ENCODE measurements around the gene HCN2. TPM values are rescaled to one million over a fixed set of nuclear protein-coding genes. Genes with fewer than 3 reads are reported as not detected.

The HCN2 gene
- total RNA-seq, result 2.3 and 2.5 TPM in 2 replicates

DNA sequence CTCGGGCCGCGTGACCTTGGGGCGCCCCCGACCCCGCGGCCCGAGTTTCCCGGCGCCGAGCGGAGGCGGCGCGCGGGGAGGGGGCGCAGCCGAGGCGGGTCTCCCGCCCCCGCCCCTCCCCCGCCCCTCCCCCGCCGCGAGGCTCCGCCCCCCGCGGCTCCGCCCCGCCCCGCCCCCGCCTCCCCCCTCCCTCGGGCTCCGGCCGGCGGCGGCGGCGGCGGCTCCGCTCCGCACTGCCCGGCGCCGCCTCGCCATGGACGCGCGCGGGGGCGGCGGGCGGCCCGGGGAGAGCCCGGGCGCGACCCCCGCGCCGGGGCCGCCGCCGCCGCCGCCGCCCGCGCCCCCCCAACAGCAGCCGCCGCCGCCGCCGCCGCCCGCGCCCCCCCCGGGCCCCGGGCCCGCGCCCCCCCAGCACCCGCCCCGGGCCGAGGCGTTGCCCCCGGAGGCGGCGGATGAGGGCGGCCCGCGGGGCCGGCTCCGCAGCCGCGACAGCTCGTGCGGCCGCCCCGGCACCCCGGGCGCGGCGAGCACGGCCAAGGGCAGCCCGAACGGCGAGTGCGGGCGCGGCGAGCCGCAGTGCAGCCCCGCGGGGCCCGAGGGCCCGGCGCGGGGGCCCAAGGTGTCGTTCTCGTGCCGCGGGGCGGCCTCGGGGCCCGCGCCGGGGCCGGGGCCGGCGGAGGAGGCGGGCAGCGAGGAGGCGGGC, at the start of gene HCN2:
TSS of gene HCN2 (plus strand) at position 189 of the 703 bp plus-strand sequence. CDS start at position 254, 65 bp downstream.
- intact Hi-C loops (cut with micrococcal nuclease), result loop anchor here (1.0 to 5.0 kb wide), 2 partner anchors 72 to 90 kb away; partner anchors contain the start of gene RNF126

DNA sequence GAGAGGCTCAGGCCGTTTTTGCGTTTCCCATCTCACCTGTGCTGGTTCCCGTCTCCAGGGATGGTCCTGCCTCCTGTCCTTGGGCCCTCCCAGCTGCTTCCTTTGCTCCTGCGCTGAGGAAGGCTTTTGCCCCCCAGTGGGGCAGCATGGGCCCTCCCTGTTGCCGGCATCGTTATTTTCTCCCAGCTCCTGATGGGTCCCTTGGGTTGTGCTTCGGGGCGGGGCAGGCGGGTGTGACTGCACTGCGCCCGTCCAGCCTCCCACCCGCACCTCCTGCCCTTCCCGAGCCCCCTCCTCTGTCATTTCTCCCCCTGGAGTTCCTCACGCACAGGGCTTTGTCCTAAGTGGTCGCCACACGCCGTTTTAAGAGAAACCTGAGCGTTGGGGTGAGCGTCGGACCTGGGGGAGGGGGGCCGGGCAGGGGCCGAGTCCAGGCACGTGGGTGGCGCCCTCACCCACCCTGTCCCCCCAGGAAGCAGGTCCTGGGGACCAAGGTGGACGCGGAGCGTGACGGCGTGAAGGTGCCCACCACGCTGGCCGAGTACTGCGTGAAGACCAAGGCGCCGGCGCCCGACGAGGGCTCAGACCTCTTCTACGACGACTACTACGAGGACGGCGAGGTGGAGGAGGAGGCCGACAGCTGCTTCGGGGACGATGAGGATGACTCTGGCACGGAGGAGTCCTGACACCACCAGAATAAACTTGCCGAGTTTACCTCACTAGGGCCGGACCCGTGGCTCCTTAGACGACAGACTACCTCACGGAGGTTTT, 48.6 kb upstream of the HCN2 start:
- intact Hi-C loops (cut with micrococcal nuclease), result no loop called here

DNA sequence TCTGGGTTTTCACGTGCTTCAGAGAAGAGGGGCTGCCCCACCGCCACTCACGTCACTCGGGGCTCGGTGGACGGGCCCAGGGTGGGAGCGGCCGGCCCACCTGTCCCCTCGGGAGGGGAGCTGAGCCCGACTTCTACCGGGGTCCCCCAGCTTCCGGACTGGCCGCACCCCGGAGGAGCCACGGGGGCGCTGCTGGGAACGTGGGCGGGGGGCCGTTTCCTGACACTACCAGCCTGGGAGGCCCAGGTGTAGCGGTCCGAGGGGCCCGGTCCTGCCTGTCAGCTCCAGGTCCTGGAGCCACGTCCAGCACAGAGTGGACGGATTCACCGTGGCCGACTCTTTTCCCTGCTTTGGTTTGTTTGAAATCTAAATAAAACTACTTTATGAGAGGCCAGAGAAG, 48.0 kb upstream of the HCN2 start:
- intact Hi-C loops (cut with micrococcal nuclease), result no loop called here

DNA sequence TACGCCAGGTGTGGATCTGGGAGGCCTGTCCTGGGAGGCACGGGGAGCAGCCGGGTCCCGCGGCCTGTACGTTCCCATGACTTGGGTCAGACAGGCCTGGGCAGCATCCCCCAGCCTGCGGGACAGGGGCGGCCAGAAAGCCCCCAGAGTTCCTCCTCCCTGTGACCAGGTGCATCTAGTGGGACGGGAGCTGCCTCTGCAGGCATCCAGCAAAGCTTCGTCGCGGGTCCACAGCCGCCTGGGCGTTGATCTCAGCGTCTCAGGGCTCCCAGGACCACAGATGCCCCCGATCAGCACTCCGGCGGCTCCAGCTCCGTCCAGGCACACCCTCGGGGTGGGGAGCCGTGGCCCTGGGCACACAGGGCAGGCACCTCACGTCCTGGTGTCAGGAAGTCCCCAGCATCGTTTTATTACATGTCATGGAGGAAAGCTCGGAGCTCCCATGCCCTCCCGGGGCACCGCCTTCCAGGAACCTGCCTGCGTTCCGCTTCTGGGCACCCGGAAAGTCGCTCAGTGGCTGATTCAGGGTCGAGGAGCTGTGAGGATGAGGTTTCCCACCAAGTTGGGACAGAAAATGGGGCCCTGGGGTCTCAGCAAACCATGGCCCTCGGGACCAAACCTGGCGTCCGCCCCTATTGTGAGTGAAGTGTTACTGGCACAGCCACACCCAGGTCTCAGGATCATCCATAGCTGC, 47.4 kb upstream of the HCN2 start:
- intact Hi-C loops (cut with micrococcal nuclease), result no loop called here

DNA sequence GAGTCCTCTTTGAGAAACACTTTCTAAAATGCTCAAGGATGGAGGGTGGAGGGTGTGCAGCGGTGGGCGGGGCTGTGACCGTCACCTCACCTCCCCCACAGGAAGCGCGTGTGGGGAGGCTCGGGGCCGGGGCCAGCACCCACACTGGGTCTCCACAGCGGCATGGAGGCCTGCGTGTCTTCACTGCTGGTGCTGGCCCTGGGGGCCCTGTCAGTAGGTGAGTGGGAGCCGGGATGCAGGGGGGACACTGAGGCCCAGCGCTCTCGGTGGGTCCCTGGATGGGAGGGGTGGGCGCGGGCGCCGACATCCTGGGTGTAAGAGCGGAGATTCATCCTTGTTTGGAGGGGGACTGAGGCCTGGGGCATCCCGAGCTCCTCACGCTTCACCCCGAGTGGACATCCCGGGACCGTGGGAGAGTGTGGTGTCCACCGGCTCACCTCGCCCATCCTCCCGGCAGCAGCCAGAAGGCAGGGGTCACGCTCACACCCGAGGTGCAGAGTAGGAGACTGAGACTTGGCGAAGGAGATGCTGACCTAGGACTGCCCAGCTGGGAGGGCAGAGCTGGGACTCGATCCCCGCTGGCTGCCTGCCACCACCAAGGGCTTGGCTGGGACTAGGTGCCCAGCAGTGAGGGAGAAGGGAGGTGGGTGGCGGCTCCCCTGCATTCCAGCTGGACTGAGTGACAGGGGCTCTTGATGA, 45.6 kb upstream of the HCN2 start, which contains the start of gene GZMM:
TSS of gene GZMM (plus strand) at position 144 of the 699 bp plus-strand sequence. CDS start at position 163, 19 bp downstream.
- intact Hi-C loops (cut with micrococcal nuclease), result loop anchor here (1.0 kb wide), 2 partner anchors 12 to 33 kb away; no protein-coding TSS in a partner anchor

DNA sequence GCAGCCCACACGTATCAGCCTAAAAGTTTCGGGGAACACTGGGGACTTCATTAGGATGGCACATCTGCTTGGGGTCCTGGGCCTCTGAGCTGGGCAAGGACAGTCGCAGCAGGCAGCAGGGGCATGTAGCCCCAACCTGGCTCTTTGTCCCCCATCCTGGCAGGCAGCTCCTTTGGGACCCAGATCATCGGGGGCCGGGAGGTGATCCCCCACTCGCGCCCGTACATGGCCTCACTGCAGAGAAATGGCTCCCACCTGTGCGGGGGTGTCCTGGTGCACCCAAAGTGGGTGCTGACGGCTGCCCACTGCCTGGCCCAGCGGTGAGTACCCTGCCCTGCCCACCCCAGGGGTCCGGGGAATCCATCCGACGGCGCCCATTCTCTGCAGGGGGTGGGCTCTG, 42.6 kb upstream of the HCN2 start:
- intact Hi-C loops (cut with micrococcal nuclease), result no loop called here

DNA sequence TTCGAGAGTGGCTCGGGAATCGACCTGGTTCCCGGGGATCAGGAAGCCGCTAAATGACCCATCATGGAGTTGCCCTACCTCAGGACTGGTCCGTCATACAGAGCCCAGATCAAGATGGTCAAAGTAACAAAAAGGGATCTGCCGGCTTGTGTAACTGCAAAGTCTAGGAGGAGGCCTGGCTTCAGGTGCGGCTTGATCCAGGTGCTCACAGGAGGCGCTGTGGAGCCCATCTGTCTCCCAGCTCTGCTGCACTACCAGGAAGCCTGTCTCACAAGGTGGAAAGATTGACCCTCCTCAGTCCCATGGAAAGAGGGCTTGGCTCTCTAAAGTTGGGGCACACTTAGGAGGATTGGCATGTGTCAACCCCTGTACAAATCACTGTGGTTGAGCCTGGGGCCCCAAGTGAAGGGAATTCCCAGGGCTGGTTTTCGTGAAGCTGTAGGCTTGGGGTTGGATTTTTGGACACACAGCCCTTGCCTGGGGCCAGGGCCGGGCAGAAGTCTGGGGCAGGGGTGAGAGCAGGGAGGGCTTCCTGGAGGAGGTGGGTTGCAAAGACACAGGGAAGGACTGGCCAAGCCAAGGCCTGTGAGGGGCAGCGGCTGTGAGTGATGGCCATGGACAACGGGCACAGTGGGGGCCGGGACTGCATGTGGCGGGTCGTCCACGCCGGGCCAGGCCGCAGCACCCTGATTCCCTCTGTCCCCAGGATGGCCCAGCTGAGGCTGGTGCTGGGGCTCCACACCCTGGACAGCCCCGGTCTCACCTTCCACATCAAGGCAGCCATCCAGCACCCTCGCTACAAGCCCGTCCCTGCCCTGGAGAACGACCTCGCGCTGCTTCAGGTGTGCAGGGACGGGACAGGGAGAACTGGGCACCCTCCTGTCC, 41.6 kb upstream of the HCN2 start:
- intact Hi-C loops (cut with micrococcal nuclease), result no loop called here

DNA sequence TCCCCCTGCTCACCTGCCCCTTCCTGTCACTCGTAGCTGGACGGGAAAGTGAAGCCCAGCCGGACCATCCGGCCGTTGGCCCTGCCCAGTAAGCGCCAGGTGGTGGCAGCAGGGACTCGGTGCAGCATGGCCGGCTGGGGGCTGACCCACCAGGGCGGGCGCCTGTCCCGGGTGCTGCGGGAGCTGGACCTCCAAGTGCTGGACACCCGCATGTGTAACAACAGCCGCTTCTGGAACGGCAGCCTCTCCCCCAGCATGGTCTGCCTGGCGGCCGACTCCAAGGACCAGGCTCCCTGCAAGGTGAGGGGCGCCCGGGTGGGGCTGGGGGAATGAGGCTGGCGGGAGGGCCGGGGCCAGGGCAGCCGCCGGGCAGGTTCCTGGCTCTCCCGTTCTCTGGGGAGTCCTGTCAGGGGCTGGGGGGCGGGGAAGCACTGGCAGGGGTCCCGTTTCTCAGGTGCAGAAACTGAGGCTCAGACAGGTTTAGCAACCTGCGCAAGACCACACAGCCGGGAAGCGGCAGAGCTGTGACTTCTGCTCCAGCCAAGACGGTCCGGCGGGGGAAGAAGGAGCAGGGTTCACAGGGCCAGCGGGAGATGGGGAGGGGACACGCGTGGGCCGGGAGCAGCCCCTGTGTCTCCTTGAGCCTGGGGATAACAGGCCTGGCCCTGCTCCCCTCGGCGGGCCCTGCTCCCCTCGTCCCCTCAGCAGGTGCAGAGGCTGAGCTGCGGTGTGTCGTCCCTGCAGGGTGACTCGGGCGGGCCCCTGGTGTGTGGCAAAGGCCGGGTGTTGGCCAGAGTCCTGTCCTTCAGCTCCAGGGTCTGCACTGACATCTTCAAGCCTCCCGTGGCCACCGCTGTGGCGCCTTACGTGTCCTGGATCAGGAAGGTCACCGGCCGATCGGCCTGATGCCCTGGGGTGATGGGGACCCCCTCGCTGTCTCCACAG, 40.5 kb upstream of the HCN2 start:
- intact Hi-C loops (cut with micrococcal nuclease), result no loop called here

DNA sequence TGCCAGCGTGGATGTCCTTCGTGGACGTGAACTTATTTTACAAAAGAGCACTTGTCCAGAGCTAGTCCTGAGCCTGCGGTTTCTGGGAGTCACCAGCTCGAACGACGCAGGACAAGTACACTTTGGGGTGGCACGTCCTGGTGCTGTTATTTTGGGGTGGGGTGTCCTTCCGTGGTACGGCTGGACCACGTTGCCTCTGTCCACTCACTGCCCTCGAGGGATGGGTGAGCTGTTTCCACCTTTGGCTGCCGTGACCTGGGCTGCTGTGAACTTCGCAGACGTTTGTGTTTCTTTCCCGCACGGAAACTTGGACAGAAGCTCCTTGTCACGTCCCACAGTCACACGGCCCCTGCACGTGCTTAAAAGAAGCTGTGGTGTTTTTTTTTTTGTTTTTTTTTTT, 34.9 kb upstream of the HCN2 start:
- intact Hi-C loops (cut with micrococcal nuclease), result no loop called here

DNA sequence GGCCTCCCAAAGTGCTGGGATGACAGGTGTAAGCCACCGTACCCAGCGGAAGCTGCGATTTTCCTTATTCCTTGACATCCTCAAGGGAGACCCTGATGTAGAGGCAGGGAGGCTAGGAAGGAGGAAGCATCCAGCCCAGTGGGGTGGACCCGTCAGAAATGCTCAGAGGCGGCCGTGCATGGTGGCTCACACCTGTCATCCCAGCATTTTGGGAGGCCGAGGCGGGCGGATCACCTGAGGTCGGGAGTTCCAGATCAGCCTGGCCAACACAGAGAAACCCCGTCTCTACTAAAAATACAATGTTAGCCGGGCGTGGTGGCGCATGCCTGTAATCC, 34.2 kb upstream of the HCN2 start:
- intact Hi-C loops (cut with micrococcal nuclease), result no loop called here

DNA sequence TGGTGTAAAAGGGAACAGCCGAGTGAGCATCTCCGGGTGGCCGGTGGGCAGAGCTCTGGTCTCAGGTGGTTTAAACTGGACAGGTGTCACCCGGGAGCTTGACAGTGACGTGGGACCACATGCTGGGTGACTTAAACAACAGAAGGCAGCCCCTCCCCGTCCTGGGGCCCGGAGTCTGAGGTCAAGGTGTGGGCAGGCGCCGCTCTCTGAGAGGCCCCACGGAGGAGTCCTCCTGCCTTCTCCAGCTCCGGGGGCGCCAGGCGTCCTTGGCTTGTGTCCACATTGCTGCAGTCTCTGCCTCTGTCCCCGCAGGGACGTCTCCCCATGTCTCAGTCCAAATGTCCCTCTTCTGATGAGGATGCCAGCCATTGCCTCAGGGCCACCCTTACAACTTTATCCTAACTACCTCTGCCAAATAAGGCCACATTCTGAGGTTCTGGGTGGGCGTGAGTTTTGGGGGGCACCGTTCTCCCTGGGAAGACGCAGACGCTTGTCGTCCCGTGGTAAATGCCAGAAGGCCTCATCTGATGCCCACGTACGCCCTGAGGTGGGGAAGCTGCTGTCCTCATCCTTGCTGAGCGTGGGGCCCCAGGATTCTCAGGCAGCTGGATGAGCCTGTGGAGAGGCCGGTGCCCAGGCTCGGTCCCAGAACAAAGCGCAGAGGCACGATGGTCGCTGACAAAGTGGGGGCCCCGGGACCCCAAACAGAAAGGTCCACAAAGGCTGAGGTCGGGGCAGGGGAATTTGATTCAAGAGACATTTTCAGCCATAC, 32.9 kb upstream of the HCN2 start:
- intact Hi-C loops (cut with micrococcal nuclease), result no loop called here

DNA sequence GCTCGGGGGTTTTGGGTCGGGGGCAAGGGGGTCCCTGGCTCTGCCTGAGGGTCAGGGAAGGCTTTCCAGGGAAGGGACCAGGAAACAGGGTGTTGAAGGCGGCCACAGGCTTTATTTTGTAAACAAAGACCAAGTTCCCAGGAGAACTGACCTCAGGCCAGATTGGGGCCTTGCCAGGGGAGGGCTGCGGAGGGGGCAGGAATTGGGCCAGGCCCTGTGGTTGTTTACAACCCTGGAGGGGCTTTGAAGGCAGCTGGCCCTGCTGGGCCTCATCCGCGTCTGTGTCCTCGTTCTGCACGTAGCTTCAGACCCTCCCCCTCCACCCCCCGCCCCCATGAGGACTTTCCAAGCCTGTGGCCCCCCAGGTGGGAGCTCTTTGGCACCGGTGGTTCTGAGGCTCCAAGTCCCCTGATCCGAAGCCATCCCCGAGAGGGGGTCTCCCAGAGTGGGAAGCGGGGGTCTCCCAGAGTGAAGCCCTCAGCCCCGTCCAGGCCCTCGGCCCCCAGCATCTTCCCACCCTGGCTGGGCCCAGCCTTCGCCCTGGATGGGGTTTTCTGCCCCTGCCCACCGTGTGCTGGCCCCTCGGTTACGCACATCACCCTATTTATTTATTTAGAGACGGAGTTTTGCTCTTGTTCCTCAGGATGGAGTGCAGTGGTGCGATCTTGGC, 30.8 kb upstream of the HCN2 start:
- intact Hi-C loops (cut with micrococcal nuclease), result no loop called here

DNA sequence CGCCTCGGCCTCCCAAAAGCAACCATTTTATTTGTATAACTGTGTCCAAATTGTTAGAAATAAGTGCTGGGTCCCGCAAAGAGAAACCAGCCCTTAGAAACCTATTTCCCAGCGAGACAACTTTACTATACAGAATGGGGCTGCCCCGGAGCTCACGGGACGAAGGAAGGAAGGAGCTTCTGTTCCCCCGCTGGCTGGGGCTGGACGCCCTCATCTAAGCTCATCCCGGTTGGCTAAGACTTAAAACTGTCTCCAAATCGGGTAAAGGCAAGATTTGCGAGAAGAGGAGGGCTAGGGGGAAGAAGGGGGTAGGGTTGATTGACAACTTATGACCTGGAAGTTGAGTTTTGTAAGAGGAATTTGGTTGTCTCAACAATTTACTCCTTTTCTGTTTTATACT, 29.6 kb upstream of the HCN2 start:
- intact Hi-C loops (cut with micrococcal nuclease), result no loop called here

DNA sequence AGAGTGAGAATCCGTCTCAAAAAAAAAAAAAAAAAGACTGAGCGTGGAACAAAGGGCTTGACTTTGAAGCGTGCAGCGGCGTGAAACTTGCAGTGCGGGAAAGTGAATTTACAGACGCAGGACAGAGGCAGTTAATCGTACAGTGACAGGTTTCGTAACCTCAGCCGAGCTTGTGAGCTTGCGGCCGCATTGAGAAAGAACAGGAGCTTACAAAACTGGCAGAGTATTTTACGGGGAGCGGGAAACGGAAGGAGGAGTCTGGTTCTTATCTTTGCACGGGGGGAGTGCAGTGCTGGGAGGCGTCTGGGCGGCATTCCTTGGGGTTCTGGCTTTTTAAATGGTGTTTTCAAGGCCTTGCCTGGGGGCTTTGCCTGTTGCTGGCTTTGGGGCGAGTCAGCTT, 23.3 kb upstream of the HCN2 start:
- intact Hi-C loops (cut with micrococcal nuclease), result no loop called here

DNA sequence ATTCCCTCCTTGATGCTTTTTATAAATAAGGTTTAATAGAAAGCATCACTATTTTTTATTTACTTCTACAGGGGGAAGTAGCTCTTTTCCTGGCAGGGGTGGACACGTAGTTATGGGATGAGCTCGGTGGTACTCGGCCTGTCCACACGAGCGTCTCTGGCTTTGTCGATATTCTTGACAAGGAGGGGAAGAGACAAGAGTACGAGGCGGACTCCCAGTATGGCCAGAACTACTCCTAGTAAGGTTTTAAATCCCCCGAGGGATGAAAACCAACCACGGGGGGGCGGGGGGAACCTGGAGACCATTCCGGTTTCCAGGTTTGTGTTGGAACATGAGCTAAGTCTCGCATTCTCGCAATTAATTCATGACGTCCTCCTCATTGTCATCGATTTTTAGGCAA, 22.8 kb upstream of the HCN2 start:
- intact Hi-C loops (cut with micrococcal nuclease), result no loop called here

DNA sequence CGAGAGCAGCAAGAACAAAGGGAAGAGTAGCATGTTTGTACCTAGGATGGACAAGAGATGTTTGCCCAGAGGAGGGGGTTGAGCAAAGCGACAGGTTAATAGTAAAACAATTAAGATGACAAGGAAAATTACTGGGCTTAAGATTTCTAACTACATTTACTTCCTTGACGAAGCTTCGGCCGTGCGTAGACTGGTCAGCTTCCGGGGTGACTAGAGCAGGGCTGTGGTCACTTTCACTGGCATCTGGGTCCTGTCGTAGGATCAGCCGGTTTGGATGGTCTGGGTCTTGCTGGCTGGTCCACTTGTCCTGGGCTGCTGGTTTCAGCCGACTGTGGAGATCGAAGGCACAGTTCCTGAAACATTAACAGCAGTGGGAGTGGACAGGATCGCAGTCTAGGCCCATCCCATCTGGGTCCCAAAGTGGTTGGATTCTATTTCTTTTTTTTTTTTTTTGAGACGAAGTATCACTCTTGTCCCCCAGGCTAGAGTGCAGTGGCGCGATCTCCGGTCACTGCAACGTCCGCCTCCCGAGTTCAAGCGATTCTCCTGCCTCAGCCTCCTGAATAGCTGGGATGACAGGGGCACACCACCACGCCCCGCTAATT, 22.3 kb upstream of the HCN2 start:
- intact Hi-C loops (cut with micrococcal nuclease), result no loop called here

DNA sequence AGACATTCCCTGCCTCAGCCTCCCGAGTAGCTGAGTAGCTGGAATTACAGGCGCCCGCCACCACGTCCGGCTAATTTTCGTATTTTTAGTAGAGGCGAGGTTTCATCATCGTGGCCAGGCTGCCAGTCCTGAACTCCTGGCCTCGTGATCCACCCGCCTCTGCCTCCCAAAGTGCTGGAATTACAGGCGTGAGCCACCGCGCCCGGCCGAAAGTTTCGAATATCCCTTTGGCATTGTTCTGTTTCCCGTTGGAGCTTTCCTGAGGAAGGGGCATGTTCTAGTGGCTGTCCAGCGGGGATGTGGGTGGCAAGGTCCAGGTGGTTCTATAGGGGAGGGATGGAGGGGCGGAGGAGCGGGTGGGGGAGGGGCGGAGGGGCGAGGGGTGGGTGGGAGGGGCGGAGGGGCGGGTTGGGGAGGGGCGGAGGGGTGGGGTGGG, 19.4 kb upstream of the HCN2 start:
- intact Hi-C loops (cut with micrococcal nuclease), result no loop called here
